Iris pigment epithelial cell (primary cell): ENCODE measurements around the gene BMP15.
A peak's percentile ranks its signal among the peaks of the same experiment; 100 is the strongest.

ENCODE experiments used
- DNase-seq: peaks from one replicate; pipeline ENCODE4 v3.0.0-alpha.2; 2011; ENCODE audit warnings: low read depth

BMP15 gene

DNA sequence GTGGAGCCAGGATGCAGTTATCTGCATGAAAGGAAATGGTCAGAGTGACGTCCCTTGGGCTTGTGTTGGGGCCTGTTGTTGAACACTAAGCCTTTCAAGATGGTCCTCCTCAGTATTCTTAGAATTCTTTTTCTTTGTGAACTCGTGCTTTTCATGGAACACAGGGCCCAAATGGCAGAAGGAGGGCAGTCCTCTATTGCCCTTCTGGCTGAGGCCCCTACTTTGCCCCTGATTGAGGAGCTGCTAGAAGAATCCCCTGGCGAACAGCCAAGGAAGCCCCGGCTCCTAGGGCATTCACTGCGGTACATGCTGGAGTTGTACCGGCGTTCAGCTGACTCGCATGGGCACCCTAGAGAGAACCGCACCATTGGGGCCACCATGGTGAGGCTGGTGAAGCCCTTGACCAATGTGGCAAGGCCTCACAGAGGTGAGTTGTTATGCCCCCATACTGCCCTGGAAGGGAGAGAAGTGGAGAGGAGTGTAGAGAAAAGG lies at the start of gene BMP15:
Gene BMP15, plus strand, starts transcription at position 51 of the 492 bp plus-strand sequence. Its CDS starts 49 bp downstream, at position 100.
- DNase-seq, result no peak

DNA sequence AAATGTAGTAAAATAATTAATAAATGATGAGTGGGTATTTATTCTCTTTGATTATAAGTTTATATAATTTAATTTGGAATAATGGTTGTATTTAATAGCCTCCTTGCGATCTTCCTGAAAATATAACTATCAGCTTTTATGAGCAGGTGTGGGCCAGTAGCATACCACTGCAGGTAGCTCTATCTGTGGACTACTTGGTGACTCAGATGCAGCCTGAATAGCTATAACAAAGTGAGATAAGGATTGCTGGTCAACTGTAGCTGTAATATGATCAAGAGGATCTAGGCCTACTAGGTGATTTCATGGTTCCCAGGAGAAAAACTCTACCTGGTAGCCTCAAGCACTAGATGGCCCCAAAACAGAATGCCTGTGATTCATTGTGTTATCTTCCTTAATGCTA lies 47.1 kb upstream of the BMP15 start:
- DNase-seq, result no peak

- no peak for DNase-seq
Measured at GRCh38 chrX:50865311-50865710, 45.2 kb upstream of the BMP15 start.

DNA sequence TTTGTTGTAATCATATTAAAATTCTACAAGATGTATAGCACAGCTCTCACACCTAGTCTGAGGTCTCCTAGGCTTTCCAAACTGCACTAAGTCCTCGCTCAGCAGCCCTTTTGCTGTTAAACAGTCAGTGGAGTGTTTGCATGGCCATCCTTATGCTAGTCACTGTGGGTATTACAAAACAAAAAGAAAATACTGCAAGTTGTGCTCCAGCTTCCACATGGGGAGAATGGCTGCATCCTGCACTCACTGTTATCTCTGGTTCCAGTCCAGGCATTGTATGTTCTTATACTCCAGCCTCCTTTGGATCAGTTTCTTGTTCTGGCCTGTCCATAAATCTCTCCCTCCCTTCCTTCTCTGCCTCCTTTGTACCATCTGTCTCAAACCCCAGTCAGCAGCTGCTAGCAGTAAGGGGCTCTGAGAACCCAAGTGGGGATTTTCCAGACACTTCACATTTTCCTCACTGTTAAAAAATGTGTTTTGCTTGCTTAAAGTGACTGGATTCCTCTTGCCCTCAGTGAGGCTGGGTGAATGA lies 38.5 kb upstream of the BMP15 start:
- no peak for DNase-seq

GRCh38 chrX:50874876-50875275 lies 35.7 kb upstream of the BMP15 start:
- DNase-seq, result no peak

DNA sequence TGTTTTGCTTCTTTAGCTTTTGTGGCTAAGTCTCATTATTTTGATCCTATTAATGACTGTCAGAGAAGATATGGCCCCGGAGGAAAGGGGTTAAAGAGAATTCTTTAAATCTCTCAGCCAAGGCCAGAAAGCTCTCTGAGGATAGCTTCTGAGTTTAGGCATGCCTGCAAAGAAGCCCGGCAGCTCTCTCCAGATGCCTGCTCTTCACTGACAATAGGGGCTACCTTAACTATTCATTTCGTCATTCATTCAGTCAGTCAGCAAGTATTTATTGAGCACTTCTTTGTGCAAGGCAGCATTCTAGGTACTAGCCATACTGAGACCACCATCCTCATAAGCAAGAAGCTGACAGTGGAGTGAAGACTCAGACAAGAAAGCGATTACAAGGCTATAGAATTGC lies 34.0 kb upstream of the BMP15 start:
- DNase-seq, result no peak

GRCh38 chrX:50877310-50877709 lies 33.2 kb upstream of the BMP15 start:
- peak; percentile 8 for DNase-seq

- no peak for DNase-seq
Measured at GRCh38 chrX:50881028-50881427, 29.5 kb upstream of the BMP15 start.

DNA sequence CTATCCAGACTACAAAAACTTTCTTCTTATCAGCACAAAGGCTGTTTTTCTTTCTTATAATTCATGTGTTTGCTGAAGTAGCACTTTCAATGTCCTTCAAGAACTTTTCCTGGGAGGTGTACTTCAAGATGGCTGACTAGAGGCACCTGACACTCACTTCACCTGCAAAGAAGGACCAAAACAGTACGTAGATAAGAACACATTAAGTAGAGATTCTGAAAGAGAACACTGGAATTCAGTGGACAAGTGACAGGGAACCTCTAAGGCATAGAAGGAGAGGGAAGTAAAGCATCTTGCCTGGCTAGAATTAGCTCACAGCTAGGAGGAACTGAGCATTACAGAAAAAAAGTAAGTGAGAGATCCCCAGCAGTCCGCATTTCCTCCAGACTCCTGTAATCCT lies 21.7 kb upstream of the BMP15 start:
- DNase-seq, result no peak

GRCh38 chrX:50889582-50889981 lies 21.0 kb upstream of the BMP15 start:
- no peak for DNase-seq

- DNase-seq, result no peak
Measured at GRCh38 chrX:50893047-50893446, 17.5 kb upstream of the BMP15 start.

GRCh38 chrX:50893466-50893865 lies 17.1 kb upstream of the BMP15 start:
- DNase-seq, result no peak

DNA sequence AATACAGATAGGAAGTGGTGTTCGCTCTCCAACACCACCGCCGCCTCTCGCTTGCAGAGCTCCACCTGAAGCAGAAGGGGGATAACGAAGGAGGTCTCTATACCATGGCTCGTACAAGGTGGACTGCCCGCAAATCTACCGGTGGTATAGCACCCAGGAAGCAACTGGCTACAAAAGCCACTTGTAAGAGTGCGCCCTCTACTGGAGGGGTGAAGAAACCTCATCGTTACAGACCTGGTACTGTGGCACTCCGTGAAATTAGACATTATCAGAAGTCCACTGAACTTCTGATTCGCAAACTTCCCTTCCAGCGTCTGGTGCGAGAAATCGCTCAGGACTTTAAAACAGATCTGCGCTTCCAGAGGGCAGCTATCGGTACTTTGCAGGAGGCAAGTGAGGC lies 5.2 kb upstream of the BMP15 start:
- no peak for DNase-seq

DNA sequence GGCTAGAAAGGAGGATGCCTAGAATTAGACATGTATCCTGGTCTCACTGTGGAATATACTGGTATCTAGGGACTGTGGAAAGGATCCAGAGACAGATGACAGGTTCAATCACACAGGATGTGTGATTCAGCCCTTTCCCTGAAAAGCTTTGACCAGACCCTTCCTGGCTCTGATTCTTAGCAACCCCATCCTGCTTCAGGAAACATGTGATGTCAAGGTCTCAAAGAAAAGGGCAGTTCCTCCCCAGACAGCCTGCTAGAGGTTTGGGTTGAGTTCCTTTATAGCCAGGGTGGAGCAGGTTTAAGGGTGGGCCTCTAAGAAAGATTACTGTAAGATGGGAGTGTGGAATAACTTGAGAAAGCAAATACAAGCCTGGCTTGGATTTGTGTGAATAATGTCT lies 3.0 kb downstream of the BMP15 start:
- no peak for DNase-seq

DNA sequence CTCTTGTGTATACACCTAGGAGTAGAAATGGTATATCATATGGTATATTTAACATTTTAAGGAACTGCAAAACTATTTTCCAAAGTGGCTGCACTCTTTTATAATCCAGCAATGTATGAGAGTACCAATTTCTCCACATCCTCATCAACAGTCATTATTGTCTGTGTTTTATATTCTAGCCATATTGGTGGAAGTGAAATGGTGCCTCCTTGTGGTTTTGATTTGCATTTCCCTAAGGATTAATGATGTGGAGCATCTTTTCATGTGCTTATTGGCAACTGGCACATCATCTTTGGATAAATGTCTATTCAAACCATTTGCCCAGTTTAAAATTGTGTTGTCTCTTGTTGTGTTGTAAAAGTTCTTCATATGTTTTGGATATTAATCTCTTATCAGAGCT lies 9.6 kb downstream of the BMP15 start:
- DNase-seq, result peak; percentile 21

- no peak for DNase-seq
Measured at GRCh38 chrX:50927127-50927526, 16.6 kb downstream of the BMP15 start.

DNA sequence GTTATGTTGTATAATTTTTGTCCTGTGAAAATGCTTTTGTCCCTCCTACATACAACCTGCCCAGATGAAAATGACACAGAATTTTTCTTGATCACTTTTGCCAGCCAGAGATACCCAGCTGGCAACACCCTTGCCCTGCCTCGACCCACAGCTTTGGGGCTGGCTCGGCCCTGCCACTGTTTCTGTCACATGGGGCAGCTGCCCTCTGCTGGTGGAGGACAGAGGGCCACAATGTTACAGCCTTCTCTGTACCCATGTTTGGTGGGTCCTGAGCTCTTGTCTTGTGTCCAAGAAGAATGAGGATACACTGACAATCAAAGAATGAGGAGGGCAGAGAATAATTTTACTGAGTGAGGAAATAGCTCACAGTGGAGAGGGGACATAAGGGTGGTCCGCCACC lies 31.1 kb downstream of the BMP15 start:
- DNase-seq, result no peak

DNA sequence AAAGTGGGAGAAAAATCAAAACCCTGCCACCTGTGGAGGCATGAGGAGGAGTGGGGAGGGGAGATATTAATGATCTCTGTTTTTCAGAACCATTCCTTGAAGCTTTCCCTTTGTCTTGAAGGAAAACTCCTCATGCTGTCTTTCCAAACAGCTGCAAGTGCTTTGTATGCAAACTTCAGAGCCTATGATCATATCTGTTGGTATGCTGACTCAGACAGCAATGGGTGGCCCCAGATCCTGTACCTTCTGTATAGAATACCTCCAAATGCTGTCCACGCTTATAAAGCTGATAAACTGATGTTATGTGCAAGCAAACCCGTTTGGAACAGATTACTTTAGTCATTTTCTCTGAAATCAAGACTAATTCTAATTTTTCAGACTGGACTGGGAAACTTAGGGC lies 31.9 kb downstream of the BMP15 start:
- DNase-seq, result no peak

GRCh38 chrX:50952406-50952805 lies 41.9 kb downstream of the BMP15 start:
- DNase-seq, result no peak

GRCh38 chrX:50953832-50954231 lies 43.3 kb downstream of the BMP15 start:
- DNase-seq, result no peak

DNA sequence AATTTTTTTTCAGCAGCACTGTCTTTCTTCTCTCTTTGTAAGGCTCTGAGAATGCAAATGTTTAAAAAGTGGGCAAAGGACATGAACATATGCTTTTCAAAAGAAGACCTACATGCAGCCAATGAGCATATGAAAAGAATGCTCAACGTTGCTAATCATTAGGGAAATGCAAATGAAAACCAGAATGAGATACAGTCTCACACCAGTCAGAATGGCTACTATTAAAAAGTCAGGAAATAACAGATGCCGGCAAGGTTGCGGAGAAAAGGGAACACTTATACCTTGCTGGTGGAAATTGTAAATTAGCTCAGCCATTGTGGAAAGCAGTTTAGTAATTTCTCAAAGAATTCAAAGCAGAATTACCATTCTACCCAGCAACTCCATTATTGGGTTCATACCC lies 51.6 kb downstream of the BMP15 start:
- DNase-seq, result no peak

DNA sequence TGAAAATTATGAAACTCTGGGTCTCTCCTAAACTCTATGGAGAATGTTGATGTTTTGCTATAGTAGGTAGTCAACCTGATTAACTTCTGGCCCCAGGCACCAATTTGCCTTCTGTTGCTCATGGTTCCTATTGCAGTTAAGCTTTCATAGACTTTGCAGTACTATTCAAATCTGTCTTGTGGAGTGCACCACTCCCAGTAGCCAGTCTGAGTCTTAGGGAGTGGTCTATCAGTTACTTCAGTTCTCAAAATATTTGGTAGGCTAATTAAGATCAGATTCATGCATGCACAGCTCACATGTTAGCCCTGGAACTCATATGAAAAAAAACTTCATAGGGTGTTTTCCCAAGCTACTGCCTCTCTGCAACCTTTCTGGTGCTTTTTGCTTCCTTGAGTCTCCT lies 53.3 kb downstream of the BMP15 start:
- DNase-seq, result no peak
